ENCODE data around the gene PSME3IP1. TPM values are rescaled to one million over a fixed set of nuclear protein-coding genes. Genes with fewer than 3 reads are reported as not detected.

The PSME3IP1 gene
- total and polyA plus RNA-seq, 2 of the 4 experiments (the other 2 are of a cell fraction), result 50.2 to 75.2 TPM

DNA sequence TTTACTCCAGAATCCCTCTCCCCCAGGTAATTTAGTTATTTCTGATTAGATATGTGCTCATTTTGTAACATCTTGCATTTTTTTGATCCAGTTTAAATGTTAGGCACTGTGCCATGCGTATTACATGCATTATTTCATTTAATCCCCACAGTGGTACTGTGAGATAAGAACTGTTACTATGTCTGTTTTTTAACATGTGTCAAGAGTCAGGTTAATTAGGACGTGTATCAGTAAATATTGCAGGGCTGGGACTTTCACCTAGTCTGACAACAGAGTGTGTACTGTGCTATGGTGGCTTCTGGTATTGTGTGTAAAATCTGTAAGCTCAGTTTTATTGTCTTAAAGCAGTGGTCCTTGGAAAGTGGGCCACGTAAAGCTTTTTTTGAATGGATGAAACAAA is 10.9 kb upstream of the PSME3IP1 start:
- Histone ChIP-seq H2BK120ac (ENCODE audit: low read depth, low read length) (no peak overlapping the region), H3K4me1 (ENCODE audit: control insufficient read depth, insufficient read depth, low read length) (peaks cover 16% of the 10 kb centered on the region), H2AFZ (replicated peaks; ENCODE audit: low read length, poor library complexity) (no peak overlapping the region), H3K9me1 (ENCODE audit: insufficient read depth, low read length) (no peaks in the 10 kb centered on the region), H4K5ac (ENCODE audit: low read depth, low read length) (no peak overlapping the region), H3K27me3 (ENCODE audit: control insufficient read depth, insufficient read depth, low read length) (no peaks in the 10 kb centered on the region), H2BK15ac (ENCODE audit: low read depth, low read length) (0 out of 3 replicates have a peak overlapping the region, but pooled peaks have one; percentile 38), H3K4ac (ENCODE audit: low read depth, low read length) (peak overlapping the region; percentile 1; the same call in 1 of the 2 replicates), H3K36me3 (ENCODE audit: control insufficient read depth, insufficient read depth, low read length) (peaks cover 2% of the 10 kb centered on the region; the same call in 1 of the 2 replicates), H3K56ac (ENCODE audit: extremely low read depth, insufficient read depth, low read length) (no peak overlapping the region), H2BK20ac (ENCODE audit: low read depth, low read length) (no peak overlapping the region), H4K91ac (ENCODE audit: insufficient read depth, low read depth, low read length) (no peak overlapping the region), H3K14ac (replicated peaks; ENCODE audit: low read depth, low read length) (0 out of 2 replicates have a peak overlapping the region, but pooled peaks have one; percentile 1), H3K9me3 (ENCODE audit: control insufficient read depth, insufficient read depth, low read length) (no peaks in the 10 kb centered on the region), H2BK5ac (ENCODE audit: low read depth, low read length, poor library complexity, severe bottlenecking) (peak overlapping the region; percentile 40), H3K27ac (ENCODE audit: insufficient read depth, low read length) (no peak overlapping the region), H3K4me2 (ENCODE audit: low read depth, low read length) (no peak overlapping the region), H2AK9ac (replicated peaks; ENCODE audit: low read depth, low read length, poor library complexity) (no peak overlapping the region), H3K18ac (ENCODE audit: low read depth, low read length) (no peak overlapping the region), H3K23ac (ENCODE audit: low read depth, low read length) (peak overlapping the region; percentile 60; the same call in 1 of the 2 replicates), H3K9ac (ENCODE audit: low read depth, low read length) (no peak overlapping the region), H3K4me3 (ENCODE audit: insufficient read depth, low read depth, low read length) (no peak overlapping the region), H3K79me1 (ENCODE audit: low read depth in 1 of 2, low read length in 2 of 2) (peaks cover 24 to 45% of the 10 kb centered on the region in 2 experiments), H4K8ac (ENCODE audit: low read depth in 2 of 2, low read length in 2 of 2) (no peak overlapping the region), H4K20me1 (ENCODE audit: insufficient read depth, low read length) (peaks cover 5% of the 10 kb centered on the region; the same call in 1 of the 2 replicates), H2AK5ac (ENCODE audit: low read depth, low read length) (no peak overlapping the region)
- ATAC-seq (ENCODE audit: low read depth) (no peak), DNase-seq (no peak)
- in situ Hi-C loops (cut with MboI; ENCODE audit: low sequenced_read_pairs), result no loop called here
- CTCF ChIA-PET, result interaction anchor here (0.7 to 1.2 kb wide), 3 partner anchors 12 to 103 kb away, joined by 3 to 4 read pairs (median 4); no protein-coding TSS in a partner anchor
- intact Hi-C loops (cut with micrococcal nuclease), result no loop called here
- POLR2A ChIA-PET (ENCODE audit: unreplicated experiment), result no interaction called here
- dilution Hi-C loops (cut with HindIII; ENCODE audit: low sequenced_read_pairs, unreplicated experiment), result no loop called here
- TF ChIP-seq CEBPB (IDR thresholded peaks at IDR 0.05; ENCODE audit: low read depth, low read length) (no peak), FOS (IDR thresholded peaks at IDR 0.05; ENCODE audit: low read depth, low read length) (no peak), MXI1 (IDR thresholded peaks at IDR 0.05; ENCODE audit: borderline replicate concordance, low read depth, low read length) (no peak), RAD21 (IDR thresholded peaks at IDR 0.05; ENCODE audit: low read length) (no peak), SMC3 (IDR thresholded peaks at IDR 0.05; ENCODE audit: low read depth, low read length) (no peak), USF2 (IDR thresholded peaks at IDR 0.05; ENCODE audit: low read depth, low read length) (no peak), RCOR1 (IDR thresholded peaks at IDR 0.05; ENCODE audit: insufficient replicate concordance, low read length) (no peak), MAFK (IDR thresholded peaks at IDR 0.05; ENCODE audit: low read depth, low read length) (no peak), CHD1 (IDR thresholded peaks at IDR 0.05; ENCODE audit: low read depth, low read length) (no peak), RFX5 (IDR thresholded peaks at IDR 0.05; ENCODE audit: low read depth, low read length) (no peak), BHLHE40 (IDR thresholded peaks at IDR 0.05; ENCODE audit: low read depth, low read length) (no peak), MAZ (IDR thresholded peaks at IDR 0.05; ENCODE audit: borderline replicate concordance, low read depth, low read length) (no peak), NFE2L2 (IDR thresholded peaks at IDR 0.05; ENCODE audit: low read depth, low read length) (no peak), POLR2A (IDR thresholded peaks at IDR 0.05; ENCODE audit: low read depth, low read length) (no peak)
- TF ChIP-seq, protein P1, sequence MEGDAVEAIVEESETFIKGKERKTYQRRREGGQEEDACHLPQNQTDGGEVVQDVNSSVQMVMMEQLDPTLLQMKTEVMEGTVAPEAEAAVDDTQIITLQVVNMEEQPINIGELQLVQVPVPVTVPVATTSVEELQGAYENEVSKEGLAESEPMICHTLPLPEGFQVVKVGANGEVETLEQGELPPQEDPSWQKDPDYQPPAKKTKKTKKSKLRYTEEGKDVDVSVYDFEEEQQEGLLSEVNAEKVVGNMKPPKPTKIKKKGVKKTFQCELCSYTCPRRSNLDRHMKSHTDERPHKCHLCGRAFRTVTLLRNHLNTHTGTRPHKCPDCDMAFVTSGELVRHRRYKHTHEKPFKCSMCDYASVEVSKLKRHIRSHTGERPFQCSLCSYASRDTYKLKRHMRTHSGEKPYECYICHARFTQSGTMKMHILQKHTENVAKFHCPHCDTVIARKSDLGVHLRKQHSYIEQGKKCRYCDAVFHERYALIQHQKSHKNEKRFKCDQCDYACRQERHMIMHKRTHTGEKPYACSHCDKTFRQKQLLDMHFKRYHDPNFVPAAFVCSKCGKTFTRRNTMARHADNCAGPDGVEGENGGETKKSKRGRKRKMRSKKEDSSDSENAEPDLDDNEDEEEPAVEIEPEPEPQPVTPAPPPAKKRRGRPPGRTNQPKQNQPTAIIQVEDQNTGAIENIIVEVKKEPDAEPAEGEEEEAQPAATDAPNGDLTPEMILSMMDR (conservative IDR thresholded peaks at IDR 0.05; ENCODE audit: low read depth, low read length), result no peak
- TF ChIP-seq, protein P2, sequence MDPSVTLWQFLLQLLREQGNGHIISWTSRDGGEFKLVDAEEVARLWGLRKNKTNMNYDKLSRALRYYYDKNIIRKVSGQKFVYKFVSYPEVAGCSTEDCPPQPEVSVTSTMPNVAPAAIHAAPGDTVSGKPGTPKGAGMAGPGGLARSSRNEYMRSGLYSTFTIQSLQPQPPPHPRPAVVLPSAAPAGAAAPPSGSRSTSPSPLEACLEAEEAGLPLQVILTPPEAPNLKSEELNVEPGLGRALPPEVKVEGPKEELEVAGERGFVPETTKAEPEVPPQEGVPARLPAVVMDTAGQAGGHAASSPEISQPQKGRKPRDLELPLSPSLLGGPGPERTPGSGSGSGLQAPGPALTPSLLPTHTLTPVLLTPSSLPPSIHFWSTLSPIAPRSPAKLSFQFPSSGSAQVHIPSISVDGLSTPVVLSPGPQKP (IDR thresholded peaks at IDR 0.05; ENCODE audit: borderline replicate concordance, low read depth, low read length), result no peak
- BruUV-seq (replicated peaks), result no TSS peak
- 40% methylated on average over 1 of the region's 3 CpGs; no CpG with 5 or more reads in 1 of the 2 experiments for WGBS, 2 experiments (ENCODE audit: extremely low coverage in 2 of 2, insufficient read length in 1 of 2)
